Chondrocyte (in vitro differentiated cells): ENCODE measurements around the gene FAM24B. TPM values are rescaled to one million over a fixed set of nuclear protein-coding genes. Genes with fewer than 3 reads are reported as not detected.

Experiments used
- DNase-seq: peaks from one replicate; pipeline ENCODE4 v3.0.0; 2021; ENCODE audit warnings: mixed read lengths, low spot score
- H3K27ac Mint-ChIP-seq: one replicate; pipeline ENCODE4 v1.8.0; 2021; ENCODE audit warnings: mild to moderate bottlenecking, moderate library complexity, mixed read lengths; ENCODE audit not compliant: unreplicated experiment
- H3K27me3 Mint-ChIP-seq: 2 replicates; pipeline ENCODE4 v1.8.0; 2021; ENCODE audit warnings: low read depth, mixed read lengths
- H3K36me3 Mint-ChIP-seq: 2 replicates; pipeline ENCODE4 v1.8.0; 2021; ENCODE audit warnings: low read depth, mixed read lengths
- H3K4me1 Mint-ChIP-seq: 2 replicates; pipeline ENCODE4 v1.8.0; 2021; ENCODE audit warnings: low read depth, mild to moderate bottlenecking, mixed read lengths
- H3K4me3 Mint-ChIP-seq: one replicate; pipeline ENCODE4 v1.8.0; 2021; ENCODE audit warnings: mild to moderate bottlenecking, moderate library complexity, mixed read lengths; ENCODE audit not compliant: unreplicated experiment
- H3K9me3 Mint-ChIP-seq: 2 replicates; pipeline ENCODE4 v1.8.0; 2021; ENCODE audit warnings: low read depth, mixed read lengths
- total RNA-seq: library from RNA; stranded (reverse); gene quantifications from 3 replicates; pipeline ENCODE4 v1.2.1, GENCODE V29; 2021
- TF ChIP-seq, protein P1 (sequence below): fragments of 200-600 bp; sonication (generic); IDR thresholded peaks from 2 replicates; pipeline ENCODE4 v1.5.0; 2021; ENCODE audit warnings: antibody characterized with exemption, mild to moderate bottlenecking, moderate library complexity

Gene FAM24B
- total RNA-seq, 1 donor from 2014 or later = not detected

GRCh38 chr10:122835908-122836307, 43.5 kb downstream of the FAM24B start:
- no peaks in the 10 kb centered on the region for H3K4me1 Mint-ChIP-seq
- TF ChIP-seq, protein P1, sequence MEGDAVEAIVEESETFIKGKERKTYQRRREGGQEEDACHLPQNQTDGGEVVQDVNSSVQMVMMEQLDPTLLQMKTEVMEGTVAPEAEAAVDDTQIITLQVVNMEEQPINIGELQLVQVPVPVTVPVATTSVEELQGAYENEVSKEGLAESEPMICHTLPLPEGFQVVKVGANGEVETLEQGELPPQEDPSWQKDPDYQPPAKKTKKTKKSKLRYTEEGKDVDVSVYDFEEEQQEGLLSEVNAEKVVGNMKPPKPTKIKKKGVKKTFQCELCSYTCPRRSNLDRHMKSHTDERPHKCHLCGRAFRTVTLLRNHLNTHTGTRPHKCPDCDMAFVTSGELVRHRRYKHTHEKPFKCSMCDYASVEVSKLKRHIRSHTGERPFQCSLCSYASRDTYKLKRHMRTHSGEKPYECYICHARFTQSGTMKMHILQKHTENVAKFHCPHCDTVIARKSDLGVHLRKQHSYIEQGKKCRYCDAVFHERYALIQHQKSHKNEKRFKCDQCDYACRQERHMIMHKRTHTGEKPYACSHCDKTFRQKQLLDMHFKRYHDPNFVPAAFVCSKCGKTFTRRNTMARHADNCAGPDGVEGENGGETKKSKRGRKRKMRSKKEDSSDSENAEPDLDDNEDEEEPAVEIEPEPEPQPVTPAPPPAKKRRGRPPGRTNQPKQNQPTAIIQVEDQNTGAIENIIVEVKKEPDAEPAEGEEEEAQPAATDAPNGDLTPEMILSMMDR = no peak
- no peaks in the 10 kb centered on the region for H3K9me3 Mint-ChIP-seq
- H3K36me3 Mint-ChIP-seq = no peaks in the 10 kb centered on the region
- H3K27me3 Mint-ChIP-seq = peaks cover 32% of the 10 kb centered on the region
- no peak for DNase-seq
- no peak overlapping the region for H3K27ac Mint-ChIP-seq
- H3K4me3 Mint-ChIP-seq = no peak overlapping the region

- Mint-ChIP-seq H3K9me3 (no peaks in the 10 kb centered on the region), H3K4me3 (no peak overlapping the region), H3K4me1 (no peaks in the 10 kb centered on the region), H3K36me3 (no peaks in the 10 kb centered on the region), H3K27ac (no peak overlapping the region), H3K27me3 (peaks cover 29% of the 10 kb centered on the region)
- DNase-seq = no peak
- TF ChIP-seq, protein P1 = no peak
Observed at GRCh38 chr10:122830965-122831353, 48.4 kb downstream of the FAM24B start.

DNA sequence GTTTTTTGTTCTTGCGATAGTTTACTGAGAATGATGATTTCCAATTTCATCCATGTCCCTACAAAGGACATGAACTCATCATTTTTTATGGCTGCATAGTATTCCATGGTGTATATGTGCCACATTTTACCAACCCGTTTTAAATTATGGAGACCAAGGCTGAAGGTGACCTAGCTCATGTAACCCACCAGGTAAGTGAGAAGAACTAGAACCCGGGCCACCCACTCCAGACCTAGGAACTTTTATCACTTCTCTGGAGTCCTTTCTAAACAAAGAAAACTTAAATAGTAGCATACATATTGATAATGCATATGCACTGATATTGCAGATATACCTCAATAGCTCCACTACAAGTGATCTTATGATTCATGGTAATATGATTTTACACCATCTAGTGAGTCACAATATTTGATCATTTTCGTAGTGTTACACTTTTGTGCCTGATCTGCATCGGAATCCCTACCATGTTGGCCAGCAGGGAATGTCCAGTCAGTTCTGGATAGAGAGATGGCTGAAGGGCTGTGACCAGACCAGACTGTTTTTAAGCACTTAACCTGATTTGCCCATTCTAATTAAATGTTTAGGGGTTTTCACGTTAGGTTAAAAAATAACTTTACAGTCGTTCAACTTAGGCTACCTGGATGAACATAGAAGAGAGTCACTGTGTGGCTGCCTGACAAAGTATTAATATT, 49.0 kb downstream of the FAM24B start:
- peaks cover 32% of the 10 kb centered on the region for H3K27me3 Mint-ChIP-seq
- no peak overlapping the region for H3K27ac Mint-ChIP-seq
- H3K4me1 Mint-ChIP-seq = no peaks in the 10 kb centered on the region

DNA sequence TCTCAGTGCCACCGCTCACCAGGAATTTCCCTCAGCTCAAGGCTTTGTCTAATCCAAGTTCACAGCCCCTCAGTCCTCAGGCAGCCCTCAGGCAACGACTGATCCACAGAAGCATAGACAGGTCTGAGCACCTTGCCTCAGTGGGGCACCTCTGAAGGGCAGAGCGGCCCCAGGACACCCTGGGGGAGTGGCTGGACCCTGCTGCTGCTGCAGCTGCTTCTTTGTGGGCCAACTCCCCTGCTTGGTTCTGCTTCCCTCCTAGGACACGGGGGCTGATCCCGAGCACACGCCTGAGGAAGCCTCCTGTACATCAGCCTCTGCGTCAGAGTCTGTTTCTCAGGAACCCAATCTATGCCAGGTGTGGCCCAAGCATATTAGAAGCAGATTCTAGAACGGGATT, 49.9 kb downstream of the FAM24B start:
- Mint-ChIP-seq H3K36me3 (no peaks in the 10 kb centered on the region), H3K4me3 (no peak overlapping the region), H3K4me1 (no peaks in the 10 kb centered on the region), H3K9me3 (peaks cover 3% of the 10 kb centered on the region), H3K27ac (no peak overlapping the region), H3K27me3 (peaks cover 36% of the 10 kb centered on the region)
- TF ChIP-seq, protein P1 = no peak
- DNase-seq = no peak

More for the DNA sequence above, 49.0 kb downstream of the FAM24B start:
- Mint-ChIP-seq H3K4me3 (no peak overlapping the region), H3K9me3 (no peaks in the 10 kb centered on the region), H3K36me3 (no peaks in the 10 kb centered on the region)
- DNase-seq = no peak
- TF ChIP-seq, protein P1 = no peak

DNA sequence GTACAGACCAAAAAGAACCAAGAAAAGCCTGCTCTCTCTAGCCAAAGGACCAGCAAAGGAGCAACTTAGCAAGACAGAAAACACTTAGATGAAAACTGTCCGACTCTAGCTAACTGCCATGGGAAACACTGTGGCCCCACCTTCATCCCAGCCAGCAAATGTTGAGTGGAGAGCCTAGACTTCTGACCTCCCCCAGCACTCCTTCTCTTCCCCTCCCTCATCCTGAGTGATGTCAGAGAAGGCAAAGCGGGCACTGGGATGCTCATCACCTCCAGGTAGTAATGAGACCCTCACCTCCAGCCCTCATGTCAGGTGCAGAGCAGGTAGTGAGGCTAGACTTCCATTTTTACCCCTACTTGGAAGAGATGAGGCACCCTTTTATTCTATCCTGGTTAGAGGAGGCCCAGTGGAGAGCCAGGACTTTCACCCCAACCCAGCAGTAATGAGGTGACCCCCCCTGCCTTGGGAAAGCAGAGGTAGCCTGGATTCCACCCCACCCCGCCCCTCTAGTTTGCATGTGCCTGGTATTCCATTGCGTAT, 50.6 kb downstream of the FAM24B start:
- no peaks in the 10 kb centered on the region for H3K36me3 Mint-ChIP-seq
- DNase-seq = no peak
- H3K27me3 Mint-ChIP-seq = peaks cover 38% of the 10 kb centered on the region
- no peak overlapping the region for H3K4me3 Mint-ChIP-seq
- no peaks in the 10 kb centered on the region for H3K4me1 Mint-ChIP-seq
- peaks cover 3% of the 10 kb centered on the region for H3K9me3 Mint-ChIP-seq
- TF ChIP-seq, protein P1 = no peak
- no peak overlapping the region for H3K27ac Mint-ChIP-seq
